Mesothelial cell of epicardium (in vitro differentiated cells): ENCODE measurements around the gene HACD2. TPM values are rescaled to one million over a fixed set of nuclear protein-coding genes. Genes with fewer than 3 reads are reported as not detected.

ENCODE experiments used
- DNase-seq, 2 experiments: peaks; one replicate each; pipeline ENCODE4 v3.0.0; 2021; ENCODE audit warnings: low spot score in 2 of 2; ENCODE audit not compliant: unreplicated experiment in 2 of 2
- H3K27ac Mint-ChIP-seq: 2 replicates; pipeline ENCODE4 v1.8.0; 2021; ENCODE audit warnings: mixed read lengths
- H3K27me3 Mint-ChIP-seq: 2 replicates; pipeline ENCODE4 v1.8.0; 2021; ENCODE audit warnings: low read depth, mixed read lengths
- H3K36me3 Mint-ChIP-seq: 2 replicates; pipeline ENCODE4 v1.8.0; 2021; ENCODE audit warnings: mixed read lengths
- H3K4me1 Mint-ChIP-seq: 2 replicates; pipeline ENCODE4 v1.8.0; 2021; ENCODE audit warnings: mixed read lengths
- H3K4me3 Mint-ChIP-seq: 2 replicates; pipeline ENCODE4 v1.8.0; 2021; ENCODE audit warnings: mild to moderate bottlenecking, moderate library complexity, mixed read lengths
- H3K9me3 Mint-ChIP-seq: 2 replicates; pipeline ENCODE4 v1.8.0; 2021; ENCODE audit warnings: mixed read lengths
- total RNA-seq: library from RNA; stranded (reverse); gene quantifications from 3 replicates; pipeline ENCODE4 v1.2.1, GENCODE V29; 2021
- TF ChIP-seq, protein P1 (sequence below): fragments of 200-600 bp; sonication (generic); IDR thresholded peaks from one replicate; pipeline ENCODE4 v1.5.0; 2021; ENCODE audit warnings: antibody characterized with exemption; ENCODE audit not compliant: unreplicated experiment

Gene HACD2
- total RNA-seq, 1 donor from 2014 or later, result 22.9 TPM

DNA sequence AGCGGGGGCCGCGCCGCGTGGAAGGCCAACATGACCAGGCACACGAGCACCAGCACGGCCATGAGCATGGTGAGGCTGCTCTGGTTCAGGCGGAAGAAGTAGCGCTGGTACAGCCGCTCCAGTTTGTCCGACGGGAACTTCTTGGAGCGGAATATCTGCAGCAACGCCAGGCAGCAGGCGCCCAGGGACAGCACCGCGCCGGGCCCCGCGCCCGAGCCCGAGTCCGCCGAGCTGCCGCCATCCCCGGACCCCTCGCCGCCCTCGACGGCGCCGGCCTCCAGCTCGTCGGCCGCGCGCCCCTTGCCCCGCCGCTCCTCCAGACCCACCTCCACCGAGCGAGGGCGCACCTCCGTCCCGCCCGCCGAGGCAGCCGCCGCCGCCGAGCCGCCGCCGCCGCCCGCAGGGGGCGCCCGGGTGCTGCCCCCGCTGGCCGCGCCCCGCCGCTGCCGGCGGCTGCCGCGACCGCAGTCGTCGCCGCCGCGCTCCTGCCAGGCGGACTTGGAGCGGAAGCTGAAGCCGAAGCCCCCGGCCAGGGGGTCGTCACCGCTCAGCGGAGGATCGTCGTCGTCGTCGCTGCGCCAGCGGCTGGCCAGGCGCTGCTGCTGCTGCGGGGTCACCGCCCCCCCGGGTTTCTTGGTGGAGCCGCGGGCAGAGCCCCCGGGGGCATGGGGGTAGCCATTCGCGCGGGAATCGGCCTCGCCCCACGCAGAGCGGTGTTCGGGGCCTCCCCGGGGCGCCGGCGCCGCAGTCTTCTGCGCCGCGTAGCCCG lies 136.9 kb downstream of the HACD2 start:
- Mint-ChIP-seq H3K27me3 (peaks cover 77% of the 10 kb centered on the region), H3K9me3 (no peaks in the 10 kb centered on the region), H3K27ac (no peak overlapping the region), H3K4me1 (peaks cover 1% of the 10 kb centered on the region), H3K36me3 (no peaks in the 10 kb centered on the region), H3K4me3 (peak overlapping the region; percentile 56)
- TF ChIP-seq, protein P1, sequence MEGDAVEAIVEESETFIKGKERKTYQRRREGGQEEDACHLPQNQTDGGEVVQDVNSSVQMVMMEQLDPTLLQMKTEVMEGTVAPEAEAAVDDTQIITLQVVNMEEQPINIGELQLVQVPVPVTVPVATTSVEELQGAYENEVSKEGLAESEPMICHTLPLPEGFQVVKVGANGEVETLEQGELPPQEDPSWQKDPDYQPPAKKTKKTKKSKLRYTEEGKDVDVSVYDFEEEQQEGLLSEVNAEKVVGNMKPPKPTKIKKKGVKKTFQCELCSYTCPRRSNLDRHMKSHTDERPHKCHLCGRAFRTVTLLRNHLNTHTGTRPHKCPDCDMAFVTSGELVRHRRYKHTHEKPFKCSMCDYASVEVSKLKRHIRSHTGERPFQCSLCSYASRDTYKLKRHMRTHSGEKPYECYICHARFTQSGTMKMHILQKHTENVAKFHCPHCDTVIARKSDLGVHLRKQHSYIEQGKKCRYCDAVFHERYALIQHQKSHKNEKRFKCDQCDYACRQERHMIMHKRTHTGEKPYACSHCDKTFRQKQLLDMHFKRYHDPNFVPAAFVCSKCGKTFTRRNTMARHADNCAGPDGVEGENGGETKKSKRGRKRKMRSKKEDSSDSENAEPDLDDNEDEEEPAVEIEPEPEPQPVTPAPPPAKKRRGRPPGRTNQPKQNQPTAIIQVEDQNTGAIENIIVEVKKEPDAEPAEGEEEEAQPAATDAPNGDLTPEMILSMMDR, result no peak
- peak in 1 of 2 experiments; percentile 45 for DNase-seq

DNA sequence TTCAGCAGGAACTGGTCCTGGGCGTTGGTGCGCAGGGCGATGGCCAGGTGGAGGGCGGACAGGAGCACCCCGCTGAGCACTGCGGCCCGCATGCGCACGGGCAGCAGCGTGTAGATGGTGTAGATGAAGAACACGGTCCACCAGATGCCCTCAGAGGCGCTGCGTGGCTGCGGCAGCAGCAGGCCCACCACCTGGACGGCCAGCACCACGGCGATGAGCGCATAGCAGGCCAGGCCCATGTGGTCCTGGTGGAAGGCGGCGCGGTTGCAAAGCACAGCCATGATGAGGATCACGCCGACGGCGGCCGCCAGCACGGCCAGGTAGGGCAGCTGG lies 137.5 kb downstream of the HACD2 start:
- peaks cover 79% of the 10 kb centered on the region for H3K27me3 Mint-ChIP-seq
- TF ChIP-seq, protein P1, result no peak
- no peaks in the 10 kb centered on the region for H3K9me3 Mint-ChIP-seq
- no peak overlapping the region for H3K27ac Mint-ChIP-seq
- no peaks in the 10 kb centered on the region for H3K36me3 Mint-ChIP-seq
- H3K4me1 Mint-ChIP-seq, result peaks cover 1% of the 10 kb centered on the region
- peak overlapping the region; percentile 56 for H3K4me3 Mint-ChIP-seq
- no peak for DNase-seq

DNA sequence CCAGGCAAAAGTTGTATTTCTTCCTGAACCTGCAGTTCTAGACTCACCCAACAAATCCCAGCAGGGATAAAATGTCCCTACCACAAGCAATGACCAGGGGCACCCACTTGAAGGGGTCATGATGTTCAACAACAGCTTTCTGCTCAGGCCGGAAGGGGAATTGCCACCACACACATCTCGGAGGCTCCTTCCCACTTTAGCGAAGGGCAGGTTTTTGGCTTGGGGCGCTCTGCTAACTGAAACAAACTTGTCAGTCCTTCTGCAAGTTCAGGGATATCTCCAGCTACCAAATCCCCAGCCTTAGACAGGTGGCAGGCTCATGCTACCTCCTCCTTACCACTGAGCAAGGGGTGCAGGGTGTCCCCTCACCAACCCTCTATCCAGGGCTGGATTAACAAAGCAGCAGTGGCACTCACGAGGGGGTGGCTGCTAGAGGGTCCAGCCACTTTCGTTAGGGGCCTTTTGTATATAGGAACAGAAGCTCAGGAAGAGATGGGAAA lies 138.2 kb downstream of the HACD2 start:
- Mint-ChIP-seq H3K36me3 (no peaks in the 10 kb centered on the region), H3K4me1 (peaks cover 1% of the 10 kb centered on the region), H3K4me3 (peak overlapping the region; percentile 56), H3K9me3 (no peaks in the 10 kb centered on the region), H3K27me3 (peaks cover 79% of the 10 kb centered on the region), H3K27ac (no peak overlapping the region)
- TF ChIP-seq, protein P1, result no peak
- DNase-seq, result no peak

DNA sequence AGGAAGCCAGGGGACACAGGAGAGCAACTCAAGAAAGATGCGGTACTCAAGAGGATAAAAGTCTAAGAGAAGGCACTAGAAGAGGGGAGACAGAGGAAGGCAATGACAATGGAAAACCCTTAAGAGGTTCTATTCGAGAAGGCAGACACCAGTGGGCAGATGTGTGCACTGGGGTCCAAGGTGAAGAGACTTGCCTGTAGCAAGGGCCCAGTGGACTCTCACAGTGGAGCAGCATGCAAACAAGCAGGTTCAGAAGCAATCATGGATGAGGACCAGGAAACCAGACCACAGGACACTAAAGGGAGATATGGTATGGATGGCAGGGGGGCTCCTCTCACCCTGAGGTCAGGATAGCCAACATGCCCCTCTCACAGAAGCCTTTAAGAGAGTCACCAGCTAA lies 138.6 kb downstream of the HACD2 start:
- peaks cover 78% of the 10 kb centered on the region for H3K27me3 Mint-ChIP-seq
- peaks cover 1% of the 10 kb centered on the region for H3K4me1 Mint-ChIP-seq
- TF ChIP-seq, protein P1, result no peak
- H3K27ac Mint-ChIP-seq, result no peak overlapping the region
- H3K9me3 Mint-ChIP-seq, result no peaks in the 10 kb centered on the region
- H3K4me3 Mint-ChIP-seq, result peak overlapping the region; percentile 4
- no peaks in the 10 kb centered on the region for H3K36me3 Mint-ChIP-seq
- DNase-seq, result no peak

DNA sequence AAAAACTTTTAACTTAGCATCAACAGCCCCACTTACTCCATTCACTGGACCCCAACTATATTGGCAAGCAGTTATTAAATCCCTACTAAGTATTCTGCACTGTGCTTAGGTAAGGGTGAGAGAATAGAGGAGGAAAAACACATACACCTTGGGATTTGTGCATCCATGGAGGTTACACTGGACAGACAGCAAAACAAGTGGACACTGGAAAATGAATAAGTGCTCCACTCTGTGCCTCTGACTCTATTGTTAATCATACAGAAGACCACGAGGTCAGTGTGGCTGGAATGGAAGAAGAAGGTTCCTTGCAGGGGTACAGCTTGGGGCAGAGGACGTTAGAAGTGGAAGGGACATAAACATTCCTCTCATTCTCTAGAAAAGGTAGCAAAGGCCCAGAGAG lies 139.2 kb downstream of the HACD2 start:
- Mint-ChIP-seq H3K36me3 (no peaks in the 10 kb centered on the region), H3K9me3 (no peaks in the 10 kb centered on the region), H3K4me3 (peak overlapping the region; percentile 6), H3K27me3 (peaks cover 75% of the 10 kb centered on the region), H3K27ac (no peak overlapping the region), H3K4me1 (peaks cover 1% of the 10 kb centered on the region)
- TF ChIP-seq, protein P1, result no peak
- no peak for DNase-seq
